Omental fat pad (tissue), 4 donors: Measurements from ENCODE around the gene HOXC11. TPM values are rescaled to one million over a fixed set of nuclear protein-coding genes. Genes with fewer than 3 reads are reported as not detected.

Experiments
- ATAC-seq: fragments of 150-250 bp; one replicate; pipeline ENCODE4 v1.9.1; 2016; ENCODE audit warnings: mild to moderate bottlenecking, moderate library complexity; ENCODE audit not compliant: low FRiP score
- DNase-seq: peaks from one replicate; pipeline ENCODE4 v3.0.0-alpha.2; 2019; ENCODE audit warnings: low spot score
- CTCF ChIP-seq, 3 donors: fragments of 450-650 bp; IDR thresholded peaks; one replicate each; pipeline ENCODE4 v1.5.1; 2016 to 2017; ENCODE audit warnings: antibody characterized with exemption in 3 of 3, mild to moderate bottlenecking in 3 of 3, moderate library complexity in 2 of 3
- total RNA-seq, 4 donors: library from RNA; depleted of rRNA; stranded (reverse); fragments of >200 nt; gene quantifications; one replicate each; pipeline ENCODE4 v1.1.0, GENCODE V29; 2016

HOXC11 gene
- total RNA-seq, 4 donors from 2014 or later, result not detected

- no peak for ATAC-seq
- TF ChIP-seq CTCF (IDR thresholded peaks at IDR 0.05), result no peak
- no peak for DNase-seq
These were observed 48.6 kb downstream of the HOXC11 start for GRCh38 chr12:54021432-54022013.

GRCh38 chr12:54022960-54023884, 50.3 kb downstream of the HOXC11 start:
- TF ChIP-seq CTCF (IDR thresholded peaks at IDR 0.05), result no peak
- DNase-seq (no peak), ATAC-seq (no peak)

- TF ChIP-seq CTCF (IDR thresholded peaks at IDR 0.05), result no peak
- DNase-seq (no peak), ATAC-seq (no peak)
These were observed 51.2 kb downstream of the HOXC11 start for GRCh38 chr12:54024127-54024526.

GRCh38 chr12:54024581-54025305, 51.8 kb downstream of the HOXC11 start:
- no peak for TF ChIP-seq CTCF (IDR thresholded peaks at IDR 0.05)
- no peak for DNase-seq

GRCh38 chr12:54025499-54026405, 52.8 kb downstream of the HOXC11 start:
- no peak for DNase-seq
- no peak for TF ChIP-seq CTCF (IDR thresholded peaks at IDR 0.05)
- ATAC-seq, result no peak

More at GRCh38 chr12:54024581-54025305, 51.8 kb downstream of the HOXC11 start:
- no peak for ATAC-seq
